GM18511 (cell line): Measurements from ENCODE around the gene KIAA1671.
A peak's percentile ranks its signal among the peaks of the same experiment; 100 is the strongest.
"Not testable (repeated sequence)": the region's sequence is repeated elsewhere in the genome, so short reads cannot be mapped to it uniquely, and the experiment has no call there.

Experiments used
- ATAC-seq: cut with Tn5 transposase; IDR thresholded peaks from one replicate; pipeline ENCODE4 v1.9.1; 2021; ENCODE audit warnings: mild to moderate bottlenecking, moderate library complexity; ENCODE audit not compliant: unreplicated experiment

Gene KIAA1671

GRCh38 chr22:25212337-25212736, 259.8 kb downstream of the KIAA1671 start:
- ATAC-seq, result no peak

DNA sequence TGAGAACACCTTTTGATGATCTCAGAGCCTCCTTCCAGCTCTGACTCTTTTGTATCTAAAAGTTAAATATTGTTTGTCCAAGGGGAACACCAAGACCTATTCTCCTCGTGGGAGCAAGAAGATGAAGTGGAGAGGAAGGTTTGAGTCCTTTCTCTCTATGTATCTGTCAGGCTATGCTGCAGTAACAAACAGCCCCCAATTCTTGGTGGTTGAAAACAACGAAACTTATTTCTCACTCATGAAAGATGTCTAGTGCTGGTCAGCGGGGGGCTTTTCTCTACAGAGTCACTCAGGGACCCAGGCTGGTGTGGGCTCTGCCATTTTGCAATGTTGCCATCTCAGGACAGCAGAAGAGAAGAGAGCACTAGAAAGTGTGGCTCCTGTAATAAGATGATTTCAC, 260.7 kb downstream of the KIAA1671 start:
- no peak for ATAC-seq

DNA sequence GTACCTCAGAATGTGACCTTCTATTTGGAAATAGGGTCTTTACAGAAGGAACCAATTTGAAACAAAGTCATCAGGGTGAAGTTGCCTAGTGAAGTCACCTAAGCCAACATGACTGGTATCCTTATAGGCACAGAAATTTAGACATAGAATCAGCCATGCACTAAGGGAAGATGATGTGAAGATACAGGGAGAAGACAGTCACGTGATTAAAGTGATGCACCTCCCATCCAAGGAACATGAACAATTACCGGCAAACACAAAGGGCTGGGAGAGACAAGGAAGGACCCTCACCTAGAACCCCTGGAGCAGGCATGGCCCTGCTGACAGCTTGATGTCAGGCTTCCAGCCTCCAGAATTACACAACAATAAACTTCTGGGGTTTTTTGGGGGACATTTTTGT, 263.7 kb downstream of the KIAA1671 start:
- no peak for ATAC-seq

DNA sequence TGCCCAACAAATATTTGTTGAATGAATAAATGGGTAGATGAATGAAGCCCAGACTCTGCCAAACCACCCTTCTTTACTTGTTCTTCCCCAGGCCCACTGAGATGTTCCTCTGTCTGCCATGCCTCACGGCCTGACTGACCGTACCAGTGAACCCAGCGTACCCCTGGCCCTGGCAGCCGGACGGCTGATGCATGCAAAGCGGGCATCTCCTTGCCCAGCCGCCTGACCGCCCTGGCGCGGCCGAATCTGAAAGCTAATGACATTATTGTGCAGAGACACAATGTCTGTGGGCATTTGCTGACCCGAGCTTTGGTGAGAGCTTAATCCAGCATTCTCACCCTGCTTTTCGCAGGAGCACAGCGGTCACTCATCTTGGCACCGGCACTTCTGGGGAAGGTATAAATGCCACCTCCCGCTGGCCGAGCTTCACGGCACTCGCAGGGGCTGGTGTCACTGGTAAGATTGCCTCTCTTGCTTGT, 266.7 kb downstream of the KIAA1671 start, which contains the start of gene CRYBB2:
Gene CRYBB2, plus strand, starts transcription at position 429 of the 479 bp plus-strand sequence. CDS start 1,791 bp downstream, outside the sequence.
- no peak for ATAC-seq

DNA sequence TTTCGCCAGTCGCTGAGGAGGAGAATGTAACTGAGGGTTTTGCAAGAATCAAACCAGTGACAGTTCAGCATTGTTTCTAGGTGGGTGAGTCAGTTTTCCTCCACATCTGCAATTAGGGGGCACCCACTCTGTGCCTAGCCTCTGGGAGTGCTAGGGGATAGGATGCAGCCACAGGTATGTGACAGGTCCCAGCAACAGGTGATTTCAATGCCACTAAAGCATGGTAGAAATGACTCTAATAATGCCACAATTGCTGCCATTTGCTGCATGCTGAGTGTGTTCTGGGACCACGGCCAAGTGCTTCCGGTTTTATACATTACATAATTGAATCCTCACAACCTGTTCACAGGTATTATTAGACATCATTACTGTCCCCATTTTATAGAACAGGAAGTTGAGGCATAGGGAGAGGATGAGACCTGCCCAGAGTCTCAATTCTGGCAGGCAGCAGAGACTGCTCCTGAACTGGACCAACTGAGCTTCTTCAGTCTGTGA, 267.5 kb downstream of the KIAA1671 start:
- no peak for ATAC-seq

- ATAC-seq, result no peak
These were observed 269.3 kb downstream of the KIAA1671 start for GRCh38 chr22:25221790-25222189.

GRCh38 chr22:25223269-25223850, 270.8 kb downstream of the KIAA1671 start:
- ATAC-seq, result no peak

GRCh38 chr22:25228822-25229221, 276.3 kb downstream of the KIAA1671 start:
- no peak for ATAC-seq

- not testable (repeated sequence) for ATAC-seq
These were observed 278.2 kb downstream of the KIAA1671 start for GRCh38 chr22:25230760-25231159.

DNA sequence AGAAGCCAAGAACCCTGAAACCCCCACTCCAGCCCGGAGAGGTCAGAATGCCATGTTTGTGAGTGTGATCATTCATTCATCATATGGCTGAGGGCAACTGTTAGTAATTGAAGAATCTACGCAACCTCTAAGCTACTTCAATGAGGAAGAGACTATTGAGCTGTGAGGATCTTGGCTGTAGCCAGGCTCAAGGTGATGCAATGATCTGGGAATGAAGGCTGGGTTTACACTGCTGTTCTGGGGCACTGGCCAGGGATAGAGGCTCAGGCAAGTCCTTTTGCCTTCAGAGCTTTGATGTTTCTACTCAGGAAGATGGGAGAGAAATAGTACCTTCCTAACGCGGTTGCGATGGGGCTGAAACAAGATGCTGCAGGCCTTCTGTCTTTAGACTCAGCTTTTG, 279.8 kb downstream of the KIAA1671 start:
- ATAC-seq, result no peak

DNA sequence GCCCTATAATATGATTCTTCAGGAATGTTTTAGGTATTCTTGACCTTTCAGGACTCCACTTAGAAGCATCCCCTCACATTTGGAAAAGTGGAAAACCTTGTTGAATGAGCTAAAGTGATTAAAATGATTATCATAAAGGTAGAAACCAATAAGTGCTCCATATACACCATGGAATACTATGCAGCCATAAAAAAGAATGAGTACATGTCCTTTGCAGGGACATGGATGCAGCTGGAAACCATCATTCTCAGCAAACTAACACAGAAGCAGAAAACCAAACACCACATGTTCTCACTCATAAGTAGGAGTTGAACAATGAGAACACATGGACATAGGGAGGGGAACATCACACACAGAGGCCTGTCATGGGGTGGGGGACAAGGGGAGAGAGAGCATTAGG, 281.2 kb downstream of the KIAA1671 start:
- ATAC-seq, result not testable (repeated sequence)

GRCh38 chr22:25235547-25236290, 283.2 kb downstream of the KIAA1671 start:
- peak; percentile 59 for ATAC-seq

GRCh38 chr22:25236417-25236816, 283.9 kb downstream of the KIAA1671 start:
- no peak for ATAC-seq

GRCh38 chr22:25237503-25237902, 285.0 kb downstream of the KIAA1671 start:
- no peak for ATAC-seq

DNA sequence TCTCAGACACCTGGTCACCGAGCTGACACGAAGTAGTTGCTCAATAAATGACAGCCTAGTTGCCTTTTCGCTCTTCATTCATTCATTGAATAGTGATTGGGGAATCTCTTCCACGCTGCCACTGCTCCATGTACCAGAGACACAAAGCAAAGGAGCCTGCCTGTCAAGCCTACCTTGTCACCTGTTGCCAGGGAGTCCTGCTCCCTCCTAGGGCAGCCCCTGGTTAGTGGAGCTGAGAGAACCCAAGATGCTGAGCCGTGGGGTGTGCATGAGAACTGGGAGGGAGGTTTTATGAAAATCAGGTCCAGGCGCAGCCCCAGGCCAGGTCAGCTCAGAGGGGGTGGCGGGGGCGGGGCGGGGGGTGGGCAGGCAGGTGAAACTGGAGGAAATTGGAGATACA, 285.5 kb downstream of the KIAA1671 start:
- ATAC-seq, result not testable (repeated sequence)
